Left lung (tissue), 10 donors: Measurements from ENCODE around the gene RBFA. TPM values are rescaled to one million over a fixed set of nuclear protein-coding genes. Genes with fewer than 3 reads are reported as not detected.

ENCODE experiments used
- ATAC-seq: fragments of 200-7000 bp; cut with Tn5 transposase; one replicate; pipeline ENCODE4 v1.9.1; 2020; ENCODE audit warnings: moderate library complexity
- DNase-seq, 4 donors: peaks; one replicate each; pipeline ENCODE4 v3.0.0-alpha.2; 2013 to 2020
- H3K27ac ChIP-seq, 2 donors: fragments of 200-600 bp; sonication (generic) in 1 of 2; one replicate each; pipeline versions ENCODE4 v1.5.0 to v1.8.0; 2020 to 2021
- H3K27me3 ChIP-seq, 2 donors: fragments of 200-600 bp; sonication (generic) in 1 of 2; one replicate each; pipeline versions ENCODE4 v1.5.0 to v1.8.0; 2020 to 2021
- H3K36me3 ChIP-seq, 2 donors: fragments of 200-600 bp; sonication (generic) in 1 of 2; one replicate each; pipeline versions ENCODE4 v1.5.0 to v1.8.0; 2020 to 2021
- H3K4me1 ChIP-seq, 2 donors: fragments of 200-600 bp; one replicate each; pipeline ENCODE4 v1.8.0; 2021
- H3K4me3 ChIP-seq, 2 donors: fragments of 200-600 bp; sonication (generic) in 1 of 2; one replicate each; pipeline versions ENCODE4 v1.5.0 to v1.8.0; 2020 to 2021; ENCODE audit warnings: mild to moderate bottlenecking in 1 of 2
- H3K9me3 ChIP-seq, 2 donors: fragments of 200-600 bp; sonication (generic) in 1 of 2; one replicate each; pipeline versions ENCODE4 v1.5.0 to v1.8.0; 2020 to 2021
- intact Hi-C, 2 donors: fragments of 100-400 bp; cut with DNase I; formaldehyde crosslinking; loops; one replicate each; pipeline versions ENCODE4 v1.11.2 to v1.14.2; 2022
- polyA plus RNA-seq, 6 donors: library from polyadenylated mRNA; unstranded; fragments of 120-200 nt; gene quantifications; one replicate each; pipeline ENCODE4 v1.2.1, GENCODE V29; 2013; ENCODE audit not compliant: insufficient read length in 6 of 6
- total RNA-seq, 2 donors: library from RNA; stranded (reverse); fragmentation: NEBNext Ultra II Directional; extraction: Animal tissue kit (Norgen Biotek cat#: 25700); gene quantifications; one replicate each; pipeline ENCODE4 v1.2.1, GENCODE V29; 2021
- TF ChIP-seq, protein P1 (sequence below), 2 donors: fragments of 200-600 bp; sonication (generic) in 1 of 2; IDR thresholded peaks; one replicate each; pipeline versions ENCODE4 v1.5.0 to v1.8.0; 2021; ENCODE audit warnings: antibody characterized with exemption in 2 of 2
- donor health status: DM: no; HTN: yes; CAD: no.
- donor health status: DM: no; HTN: no; CAD: no.

The RBFA gene
- total and polyA plus RNA-seq, 8 donors, result 18.7 to 47.4 (median 39.5) TPM

DNA sequence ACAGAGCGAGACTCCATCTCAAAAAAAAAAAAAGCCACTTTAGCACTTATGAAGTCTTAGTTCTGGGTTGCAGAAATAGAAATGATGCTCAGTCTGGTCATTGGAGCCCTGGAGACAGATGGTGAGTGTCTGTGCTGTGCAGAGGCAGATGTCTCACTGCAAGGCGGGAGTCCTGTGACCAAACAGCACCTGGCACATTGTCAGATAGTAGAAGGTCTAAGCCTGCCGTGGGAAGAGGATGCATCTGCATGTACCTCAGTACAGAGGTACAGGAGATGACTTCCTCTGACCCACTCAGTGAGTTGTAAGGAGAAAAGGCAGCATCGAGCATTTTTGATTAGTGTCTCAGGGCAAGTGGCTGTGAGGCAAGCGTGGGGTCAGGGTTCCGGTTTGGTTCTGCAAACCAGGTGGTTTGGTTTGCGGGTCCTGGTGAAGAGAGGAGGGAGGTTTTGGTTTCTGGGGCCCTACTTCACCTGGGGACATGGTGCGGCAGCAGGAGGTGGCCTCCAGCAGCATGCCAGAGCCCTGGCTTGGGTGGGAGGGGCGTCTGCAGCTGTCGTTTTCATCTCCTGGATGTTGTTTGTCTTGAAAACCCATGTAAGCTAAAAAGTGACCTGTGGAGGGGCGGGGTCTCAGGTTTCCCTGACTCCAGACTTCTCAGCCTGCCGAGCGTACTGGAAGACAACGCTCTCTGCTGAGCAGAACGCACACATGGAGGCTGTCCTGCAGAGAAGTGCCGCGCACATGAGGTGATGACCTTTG, 3.8 kb downstream of the RBFA start:
- intact Hi-C loops, result no loop called here
- H3K27ac ChIP-seq, result no peak overlapping the region
- DNase-seq (no peak), ATAC-seq (no peak)
- H3K9me3 ChIP-seq, result no peaks in the 10 kb centered on the region
- peaks cover 0 to 16% of the 10 kb centered on the region in 2 donors for H3K4me1 ChIP-seq
- H3K27me3 ChIP-seq, result no peaks in the 10 kb centered on the region
- H3K36me3 ChIP-seq, result peaks cover 0 to 25% of the 10 kb centered on the region in 2 donors
- TF ChIP-seq, protein P1, sequence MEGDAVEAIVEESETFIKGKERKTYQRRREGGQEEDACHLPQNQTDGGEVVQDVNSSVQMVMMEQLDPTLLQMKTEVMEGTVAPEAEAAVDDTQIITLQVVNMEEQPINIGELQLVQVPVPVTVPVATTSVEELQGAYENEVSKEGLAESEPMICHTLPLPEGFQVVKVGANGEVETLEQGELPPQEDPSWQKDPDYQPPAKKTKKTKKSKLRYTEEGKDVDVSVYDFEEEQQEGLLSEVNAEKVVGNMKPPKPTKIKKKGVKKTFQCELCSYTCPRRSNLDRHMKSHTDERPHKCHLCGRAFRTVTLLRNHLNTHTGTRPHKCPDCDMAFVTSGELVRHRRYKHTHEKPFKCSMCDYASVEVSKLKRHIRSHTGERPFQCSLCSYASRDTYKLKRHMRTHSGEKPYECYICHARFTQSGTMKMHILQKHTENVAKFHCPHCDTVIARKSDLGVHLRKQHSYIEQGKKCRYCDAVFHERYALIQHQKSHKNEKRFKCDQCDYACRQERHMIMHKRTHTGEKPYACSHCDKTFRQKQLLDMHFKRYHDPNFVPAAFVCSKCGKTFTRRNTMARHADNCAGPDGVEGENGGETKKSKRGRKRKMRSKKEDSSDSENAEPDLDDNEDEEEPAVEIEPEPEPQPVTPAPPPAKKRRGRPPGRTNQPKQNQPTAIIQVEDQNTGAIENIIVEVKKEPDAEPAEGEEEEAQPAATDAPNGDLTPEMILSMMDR (IDR thresholded peaks at IDR 0.05), result no peak
- no peak overlapping the region for H3K4me3 ChIP-seq

DNA sequence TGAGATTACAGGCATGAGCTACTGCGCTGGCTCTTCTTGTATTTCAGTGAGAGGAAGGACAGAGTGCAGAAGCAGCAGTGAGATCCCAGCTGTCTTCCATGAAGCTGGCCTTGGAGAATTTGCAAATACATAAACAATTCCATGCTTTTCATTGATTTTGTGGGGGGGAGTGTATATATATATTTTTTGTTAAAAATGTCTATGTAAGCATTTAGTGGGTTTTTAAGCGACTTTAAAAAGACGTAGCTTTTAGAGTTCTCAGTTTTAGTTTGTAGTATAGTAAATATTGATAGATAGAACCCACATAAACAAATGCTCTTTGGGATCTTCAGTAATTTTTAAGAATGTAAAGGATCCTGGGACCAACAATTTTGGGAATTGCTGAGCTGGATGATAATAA, 6.3 kb downstream of the RBFA start:
- Histone ChIP-seq H3K36me3 (peaks cover 0 to 49% of the 10 kb centered on the region in 2 donors), H3K4me3 (no peak overlapping the region), H3K9me3 (no peaks in the 10 kb centered on the region), H3K27me3 (no peaks in the 10 kb centered on the region), H3K27ac (no peak overlapping the region), H3K4me1 (peaks cover 0 to 4% of the 10 kb centered on the region in 2 donors)
- DNase-seq (no peak), ATAC-seq (no peak)
- TF ChIP-seq, protein P1 (IDR thresholded peaks at IDR 0.05), result no peak
- intact Hi-C loops, result no loop called here

DNA sequence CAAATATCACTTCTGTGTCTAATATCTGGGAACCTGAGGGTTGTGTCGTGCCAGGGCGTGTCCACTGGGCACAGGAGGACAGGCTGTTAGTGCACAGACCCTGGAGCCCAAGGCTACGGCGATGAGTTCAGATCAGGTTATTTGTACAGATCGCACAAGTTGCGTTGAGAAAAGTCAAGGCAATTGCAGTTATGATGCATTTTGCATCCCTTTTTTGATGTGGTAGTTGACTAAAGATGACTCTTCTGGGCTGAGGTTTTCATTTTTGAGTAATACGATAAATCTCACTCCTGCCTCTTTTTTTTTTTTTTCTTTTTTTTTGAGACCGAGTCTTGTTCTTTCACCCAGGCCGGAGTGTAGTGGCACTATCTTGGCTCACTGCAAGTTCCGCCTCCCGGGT, 7.2 kb downstream of the RBFA start:
- intact Hi-C loops, result no loop called here
- DNase-seq (no peak), ATAC-seq (no peak)
- Histone ChIP-seq H3K4me1 (no peaks in the 10 kb centered on the region), H3K36me3 (peaks cover 0 to 58% of the 10 kb centered on the region in 2 donors), H3K27ac (no peak overlapping the region), H3K9me3 (no peaks in the 10 kb centered on the region), H3K27me3 (no peaks in the 10 kb centered on the region), H3K4me3 (no peak overlapping the region)
- TF ChIP-seq, protein P1 (IDR thresholded peaks at IDR 0.05), result no peak

DNA sequence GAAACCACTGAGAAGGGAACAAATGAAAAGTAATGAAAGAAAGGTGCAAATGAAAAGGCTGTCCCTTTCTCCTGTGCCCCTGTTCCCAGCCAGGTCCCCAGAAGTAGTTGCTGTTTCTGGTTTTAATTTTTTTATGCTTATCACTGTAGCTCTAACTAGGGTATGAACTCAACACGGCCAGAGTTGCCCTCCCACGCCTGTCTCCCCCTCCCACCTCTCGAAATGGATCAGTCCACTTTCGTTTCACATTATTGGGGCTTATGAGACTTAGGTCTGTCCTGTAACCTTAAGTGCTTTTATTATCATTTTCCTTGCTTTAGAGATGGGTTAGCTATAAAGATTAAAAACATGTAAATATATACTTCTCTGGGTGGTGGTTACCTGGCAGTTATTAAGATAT, 8.6 kb downstream of the RBFA start:
- no peaks in the 10 kb centered on the region for H3K9me3 ChIP-seq
- H3K4me1 ChIP-seq, result no peaks in the 10 kb centered on the region
- peaks cover 0 to 60% of the 10 kb centered on the region in 2 donors for H3K36me3 ChIP-seq
- ATAC-seq (no peak), DNase-seq (no peak)
- intact Hi-C loops, result no loop called here
- H3K27me3 ChIP-seq, result no peaks in the 10 kb centered on the region
- no peak overlapping the region for H3K4me3 ChIP-seq
- TF ChIP-seq, protein P1 (IDR thresholded peaks at IDR 0.05), result no peak
- H3K27ac ChIP-seq, result no peak overlapping the region

DNA sequence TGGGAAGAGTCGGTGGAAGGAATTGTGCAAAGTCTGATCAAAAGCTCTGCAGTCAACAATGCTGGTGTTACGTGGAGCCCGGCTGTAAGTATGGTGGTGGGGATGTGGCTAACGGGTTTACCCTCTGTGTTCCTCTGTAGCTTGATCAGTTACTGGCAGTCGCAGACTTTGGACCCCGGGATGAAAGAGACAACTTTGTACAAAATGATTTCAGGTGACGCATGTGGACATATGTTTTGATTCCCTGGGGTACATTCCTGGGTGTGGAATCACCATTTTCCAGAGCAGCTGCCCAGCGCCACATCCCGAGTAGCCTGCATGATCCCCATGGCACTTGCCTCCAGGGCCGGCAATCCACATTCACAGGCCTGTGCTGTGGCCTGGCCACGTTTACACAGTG, 9.8 kb downstream of the RBFA start:
- H3K4me3 ChIP-seq, result no peak overlapping the region
- no peaks in the 10 kb centered on the region for H3K27me3 ChIP-seq
- H3K27ac ChIP-seq, result no peak overlapping the region
- TF ChIP-seq, protein P1 (IDR thresholded peaks at IDR 0.05), result no peak
- no peaks in the 10 kb centered on the region for H3K4me1 ChIP-seq
- peaks cover 0 to 55% of the 10 kb centered on the region in 2 donors for H3K36me3 ChIP-seq
- no peaks in the 10 kb centered on the region for H3K9me3 ChIP-seq
- ATAC-seq (no peak), DNase-seq (no peak)
- intact Hi-C loops, result no loop called here
